NB4 (cell line): ENCODE measurements around the gene GPR18.

Experiments
- TF ChIP-seq, protein P1 (sequence below): IDR thresholded peaks from one replicate; pipeline ENCODE4 v1.5.1; 2012; ENCODE audit warnings: low read depth, low read length
- TF ChIP-seq, protein P2 (sequence below): IDR thresholded peaks from 2 replicates; pipeline ENCODE4 v1.6.1; 2011; ENCODE audit warnings: low read depth, low read length

DNA sequence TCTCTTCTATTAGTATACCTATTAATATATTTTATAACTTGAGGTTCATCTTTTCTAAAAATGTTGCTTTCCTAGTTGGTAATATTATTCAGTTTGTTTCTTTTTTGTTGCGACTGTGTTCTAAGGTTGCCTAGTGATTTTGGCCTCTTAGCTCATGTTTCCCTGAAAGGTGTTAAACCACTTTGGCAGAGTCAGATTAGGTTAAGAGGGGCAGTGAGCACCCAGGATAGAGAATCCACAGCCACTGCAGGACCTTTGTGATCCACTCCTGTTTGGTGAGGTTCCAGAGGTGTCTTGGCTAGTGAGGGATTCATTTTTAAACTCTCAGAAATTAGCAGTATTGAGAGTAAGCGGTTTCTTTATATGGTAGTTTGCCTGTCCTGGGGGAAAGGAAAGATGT is 14.9 kb upstream of the GPR18 start:
- TF ChIP-seq, protein P1, sequence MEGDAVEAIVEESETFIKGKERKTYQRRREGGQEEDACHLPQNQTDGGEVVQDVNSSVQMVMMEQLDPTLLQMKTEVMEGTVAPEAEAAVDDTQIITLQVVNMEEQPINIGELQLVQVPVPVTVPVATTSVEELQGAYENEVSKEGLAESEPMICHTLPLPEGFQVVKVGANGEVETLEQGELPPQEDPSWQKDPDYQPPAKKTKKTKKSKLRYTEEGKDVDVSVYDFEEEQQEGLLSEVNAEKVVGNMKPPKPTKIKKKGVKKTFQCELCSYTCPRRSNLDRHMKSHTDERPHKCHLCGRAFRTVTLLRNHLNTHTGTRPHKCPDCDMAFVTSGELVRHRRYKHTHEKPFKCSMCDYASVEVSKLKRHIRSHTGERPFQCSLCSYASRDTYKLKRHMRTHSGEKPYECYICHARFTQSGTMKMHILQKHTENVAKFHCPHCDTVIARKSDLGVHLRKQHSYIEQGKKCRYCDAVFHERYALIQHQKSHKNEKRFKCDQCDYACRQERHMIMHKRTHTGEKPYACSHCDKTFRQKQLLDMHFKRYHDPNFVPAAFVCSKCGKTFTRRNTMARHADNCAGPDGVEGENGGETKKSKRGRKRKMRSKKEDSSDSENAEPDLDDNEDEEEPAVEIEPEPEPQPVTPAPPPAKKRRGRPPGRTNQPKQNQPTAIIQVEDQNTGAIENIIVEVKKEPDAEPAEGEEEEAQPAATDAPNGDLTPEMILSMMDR: no peak
- TF ChIP-seq, protein P2, sequence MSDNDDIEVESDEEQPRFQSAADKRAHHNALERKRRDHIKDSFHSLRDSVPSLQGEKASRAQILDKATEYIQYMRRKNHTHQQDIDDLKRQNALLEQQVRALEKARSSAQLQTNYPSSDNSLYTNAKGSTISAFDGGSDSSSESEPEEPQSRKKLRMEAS: no peak
